SHP77 treated with DMSO at 0.1 percent for 48 hours (cell line): ENCODE measurements around the gene PCDHGA4.
"Not testable (repeated sequence)": the region's sequence is repeated elsewhere in the genome, so short reads cannot be mapped to it uniquely, and the experiment has no call there.

Experiments
- DNase-seq: peaks from one replicate; lab custom pipeline; 2025; lab: John Stamatoyannopoulos, UW

PCDHGA4 gene

GRCh38 chr5:141384471-141385267 is 29.8 kb downstream of the PCDHGA4 start:
- DNase-seq = no peak

GRCh38 chr5:141387557-141388311 is 32.9 kb downstream of the PCDHGA4 start, which contains the start of gene PCDHGB4:
PCDHGB4 (plus strand) TSS chr5:141387698; CDS start chr5:141387885, 187 bp downstream.
- not testable (repeated sequence) for DNase-seq

- no peak for DNase-seq
Observed at GRCh38 chr5:141388661-141389060, 33.8 kb downstream of the PCDHGA4 start.

DNA sequence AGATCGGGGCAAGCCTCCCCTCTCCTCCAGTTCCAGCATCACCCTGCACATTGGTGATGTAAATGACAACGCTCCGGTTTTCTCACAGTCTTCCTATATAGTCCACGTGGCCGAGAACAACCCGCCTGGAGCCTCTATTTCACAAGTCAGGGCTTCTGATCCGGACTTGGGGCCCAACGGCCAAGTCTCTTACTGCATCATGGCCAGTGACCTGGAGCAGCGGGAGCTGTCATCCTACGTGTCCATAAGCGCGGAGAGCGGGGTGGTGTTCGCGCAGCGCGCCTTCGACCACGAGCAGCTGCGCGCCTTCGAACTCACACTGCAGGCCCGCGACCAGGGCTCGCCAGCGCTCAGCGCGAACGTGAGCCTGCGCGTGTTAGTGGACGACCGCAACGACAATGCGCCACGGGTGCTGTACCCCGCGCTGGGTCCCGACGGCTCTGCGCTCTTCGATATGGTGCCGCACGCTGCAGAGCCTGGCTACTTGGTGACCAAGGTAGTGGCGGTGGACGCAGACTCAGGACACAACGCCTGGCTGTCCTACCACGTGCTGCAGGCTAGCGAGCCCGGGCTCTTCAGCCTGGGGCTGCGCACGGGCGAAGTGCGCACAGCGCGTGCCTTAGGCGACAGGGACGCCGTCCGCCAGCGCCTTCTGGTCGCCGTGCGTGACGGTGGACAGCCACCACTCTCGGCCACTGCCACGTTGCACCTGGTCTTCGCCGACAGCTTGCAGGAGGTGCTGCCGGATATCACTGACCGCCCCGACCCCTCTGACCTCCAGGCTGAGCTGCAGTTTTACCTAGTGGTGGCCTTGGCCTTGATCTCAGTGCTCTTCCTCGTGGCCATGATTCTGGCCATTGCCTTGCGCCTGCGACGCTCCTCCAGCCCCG is 34.6 kb downstream of the PCDHGA4 start:
- no peak for DNase-seq

GRCh38 chr5:141392429-141393198 is 37.8 kb downstream of the PCDHGA4 start, which contains the start of gene PCDHGA8:
PCDHGA8 (plus strand) TSS chr5:141392633; CDS start chr5:141392814, 181 bp downstream.
- no peak for DNase-seq

DNA sequence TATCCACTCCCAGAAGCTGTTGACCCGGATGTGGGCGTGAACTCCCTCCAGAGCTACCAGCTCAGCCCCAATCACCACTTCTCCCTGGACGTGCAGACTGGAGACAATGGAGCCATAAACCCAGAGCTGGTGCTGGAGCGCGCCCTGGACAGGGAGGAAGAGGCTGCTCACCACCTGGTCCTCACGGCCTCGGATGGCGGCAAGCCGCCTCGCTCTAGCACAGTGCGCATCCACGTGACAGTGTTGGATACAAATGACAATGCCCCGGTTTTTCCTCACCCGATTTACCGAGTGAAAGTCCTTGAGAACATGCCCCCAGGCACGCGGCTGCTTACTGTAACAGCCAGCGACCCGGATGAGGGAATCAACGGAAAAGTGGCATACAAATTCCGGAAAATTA is 38.4 kb downstream of the PCDHGA4 start:
- DNase-seq = no peak

DNA sequence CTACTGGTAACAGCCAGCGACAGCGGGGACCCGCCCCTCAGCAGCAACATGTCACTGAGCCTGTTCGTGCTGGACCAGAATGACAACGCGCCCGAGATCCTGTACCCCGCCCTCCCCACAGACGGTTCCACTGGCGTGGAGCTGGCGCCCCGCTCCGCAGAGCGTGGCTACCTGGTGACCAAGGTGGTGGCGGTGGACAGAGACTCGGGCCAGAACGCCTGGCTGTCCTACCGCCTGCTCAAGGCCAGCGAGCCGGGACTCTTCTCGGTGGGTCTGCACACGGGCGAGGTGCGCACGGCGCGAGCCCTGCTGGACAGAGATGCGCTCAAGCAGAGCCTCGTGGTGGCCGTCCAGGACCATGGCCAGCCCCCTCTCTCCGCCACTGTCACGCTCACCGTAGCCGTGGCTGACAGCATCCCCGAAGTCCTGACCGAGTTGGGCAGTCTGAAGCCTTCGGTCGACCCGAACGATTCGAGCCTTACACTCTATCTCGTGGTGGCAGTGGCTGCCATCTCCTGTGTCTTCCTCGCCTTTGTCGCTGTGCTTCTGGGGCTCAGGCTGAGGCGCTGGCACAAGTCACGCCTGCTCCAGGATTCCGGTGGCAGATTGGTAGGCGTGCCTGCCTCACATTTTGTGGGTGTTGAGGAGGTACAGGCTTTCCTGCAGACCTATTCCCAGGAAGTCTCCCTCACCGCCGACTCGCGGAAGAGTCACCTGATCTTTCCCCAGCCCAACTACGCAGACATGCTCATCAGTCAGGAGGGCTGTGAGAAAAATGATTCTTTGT is 39.8 kb downstream of the PCDHGA4 start:
- DNase-seq = not testable (repeated sequence)

- not testable (repeated sequence) for DNase-seq
Observed at GRCh38 chr5:141397756-141398551, 43.1 kb downstream of the PCDHGA4 start, which contains the start of gene PCDHGB5. PCDHGB5 (plus strand) TSS chr5:141397947; CDS start chr5:141398128, 181 bp downstream.

DNA sequence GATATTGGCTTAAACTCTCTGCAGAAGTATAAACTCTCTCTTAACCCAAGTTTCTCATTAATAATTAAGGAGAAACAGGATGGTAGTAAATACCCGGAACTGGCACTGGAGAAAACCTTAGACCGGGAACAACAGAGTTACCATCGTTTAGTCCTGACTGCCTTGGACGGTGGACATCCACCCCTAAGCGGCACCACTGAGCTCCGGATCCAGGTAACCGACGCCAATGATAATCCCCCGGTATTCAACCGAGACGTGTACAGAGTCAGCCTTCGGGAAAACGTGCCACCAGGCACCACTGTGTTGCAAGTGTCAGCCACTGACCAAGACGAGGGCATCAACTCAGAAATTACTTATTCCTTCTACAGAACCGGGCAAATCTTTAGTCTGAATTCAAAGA is 43.8 kb downstream of the PCDHGA4 start:
- DNase-seq = no peak

DNA sequence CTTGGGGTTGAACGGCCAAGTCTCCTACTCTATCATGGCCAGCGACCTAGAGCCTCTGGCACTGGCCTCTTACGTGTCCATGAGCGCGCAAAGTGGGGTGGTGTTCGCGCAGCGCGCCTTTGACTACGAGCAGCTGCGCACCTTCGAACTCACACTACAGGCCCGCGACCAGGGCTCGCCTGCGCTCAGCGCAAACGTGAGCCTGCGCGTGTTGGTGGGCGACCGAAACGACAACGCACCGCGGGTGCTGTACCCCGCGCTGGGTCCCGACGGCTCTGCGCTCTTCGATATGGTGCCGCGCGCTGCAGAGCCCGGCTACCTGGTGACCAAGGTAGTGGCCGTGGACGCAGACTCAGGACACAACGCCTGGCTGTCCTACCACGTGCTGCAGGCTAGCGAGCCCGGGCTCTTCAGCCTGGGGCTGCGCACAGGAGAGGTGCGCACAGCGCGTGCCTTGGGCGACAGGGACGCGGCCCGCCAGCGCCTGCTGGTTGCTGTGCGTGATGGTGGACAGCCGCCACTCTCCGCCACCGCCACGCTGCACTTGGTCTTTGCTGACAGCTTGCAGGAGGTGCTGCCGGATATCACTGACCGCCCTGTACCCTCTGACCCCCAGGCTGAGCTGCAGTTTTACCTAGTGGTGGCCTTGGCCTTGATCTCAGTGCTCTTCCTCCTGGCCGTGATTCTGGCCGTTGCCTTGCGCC is 44.9 kb downstream of the PCDHGA4 start:
- no peak for DNase-seq

- no peak for DNase-seq
Observed at GRCh38 chr5:141402553-141403243, 47.9 kb downstream of the PCDHGA4 start, which contains the start of gene PCDHGA9. PCDHGA9 (plus strand) TSS chr5:141402778; CDS start chr5:141402953, 175 bp downstream.

- DNase-seq = no peak
Observed at GRCh38 chr5:141403387-141403786, 48.6 kb downstream of the PCDHGA4 start.
